Keratinocyte (primary cell): ENCODE data around the gene MBP. TPM values are rescaled to one million over a fixed set of nuclear protein-coding genes. Genes with fewer than 3 reads are reported as not detected.

Source experiments
- DNase-seq: peaks from one replicate; pipeline ENCODE4 v3.0.0-alpha.2; 2011; ENCODE audit warnings: low read depth, missing footprints, low spot score
- FAIRE-seq: peaks from 2 replicates; lab custom pipeline; 2011; peaks lifted over from hg19 to GRCh38; lab: Jason Lieb, UNC
- H2AFZ ChIP-seq: 2 replicates; pipeline ENCODE4 v1.6.0; 2012; ENCODE audit warnings: low read length, control low read depth, inconsistent platforms; ENCODE audit not compliant: control insufficient read depth
- H3K27ac ChIP-seq: 2 replicates; pipeline ENCODE4 v1.5.1; 2011; ENCODE audit warnings: low read length; ENCODE audit not compliant: control insufficient read depth, insufficient read depth
- H3K27me3 ChIP-seq: 3 replicates; pipeline ENCODE4 v1.6.0; 2011; ENCODE audit warnings: low read length; ENCODE audit not compliant: control insufficient read depth, insufficient read depth; ENCODE audit errors: extremely low read depth
- H3K36me3 ChIP-seq, 2 experiments: 2 replicates in 1 of 2; 3 replicates in 1 of 2; pipeline ENCODE4 v1.5.1; 2011; ENCODE audit warnings: low read length in 2 of 2, mild to moderate bottlenecking in 1 of 2; ENCODE audit not compliant: control insufficient read depth in 2 of 2, insufficient read depth in 2 of 2; ENCODE audit errors: extremely low read depth in 1 of 2
- H3K4me1 ChIP-seq: 3 replicates; pipeline ENCODE4 v1.5.1; 2011; ENCODE audit warnings: low read length; ENCODE audit not compliant: control insufficient read depth, insufficient read depth; ENCODE audit errors: extremely low read depth
- H3K4me2 ChIP-seq: 3 replicates; pipeline ENCODE4 v1.6.0; 2011; ENCODE audit warnings: low read depth, low read length; ENCODE audit not compliant: control insufficient read depth, insufficient read depth; ENCODE audit errors: extremely low read depth
- H3K4me3 ChIP-seq, 3 experiments: fragments of 200-600 bp in 1 of 3; sonication (generic) in 1 of 3; 2 replicates in 2 of 3; 3 replicates in 1 of 3; pipeline ENCODE4 v1.5.1; 2011 to 2016; ENCODE audit warnings: low read length in 3 of 3, mild to moderate bottlenecking in 3 of 3, control low read depth in 2 of 3, inconsistent platforms in 1 of 3, low read depth in 1 of 3, mixed read lengths in 1 of 3, mixed run types in 1 of 3, moderate library complexity in 1 of 3; ENCODE audit not compliant: control insufficient read depth in 2 of 3, insufficient read depth in 2 of 3; ENCODE audit errors: extremely low read depth in 1 of 3
- H3K79me2 ChIP-seq: 2 replicates; pipeline ENCODE4 v1.6.0; 2012; ENCODE audit warnings: low read length; ENCODE audit not compliant: control insufficient read depth, insufficient read depth
- H3K9ac ChIP-seq: 3 replicates; pipeline ENCODE4 v1.6.0; 2011; ENCODE audit warnings: low read length; ENCODE audit not compliant: control insufficient read depth, insufficient read depth; ENCODE audit errors: extremely low read depth
- H3K9me1 ChIP-seq: 3 replicates; pipeline ENCODE4 v1.6.0; 2011; ENCODE audit warnings: low read length; ENCODE audit not compliant: control insufficient read depth, insufficient read depth; ENCODE audit errors: extremely low read depth
- H3K9me3 ChIP-seq: 2 replicates; pipeline ENCODE4 v1.5.1; 2012; ENCODE audit warnings: low read depth, low read length; ENCODE audit not compliant: control insufficient read depth
- H4K20me1 ChIP-seq: 3 replicates; pipeline ENCODE4 v1.6.0; 2011; ENCODE audit warnings: low read length; ENCODE audit not compliant: control insufficient read depth, insufficient read depth; ENCODE audit errors: extremely low read depth
- CTCF ChIP-seq, 3 experiments: IDR thresholded peaks in 1 of 3; conservative IDR thresholded peaks in 1 of 3; optimal IDR thresholded peaks in 1 of 3; 2 replicates in 2 of 3; 3 replicates in 1 of 3; pipeline versions ENCODE3 to v1.5.1; 2011; ENCODE audit warnings: low read length in 3 of 3, mild to moderate bottlenecking in 3 of 3, moderate library complexity in 2 of 3, control low read depth in 1 of 3, inconsistent platforms in 1 of 3; ENCODE audit not compliant: insufficient read depth in 2 of 3; ENCODE audit errors: extremely low read depth in 1 of 3
- EZH2 ChIP-seq: IDR thresholded peaks from one replicate; pipeline ENCODE4 v1.6.1; 2012; ENCODE audit warnings: inconsistent platforms, mild to moderate bottlenecking, low read length, moderate library complexity
- dilution Hi-C: fragments of 300-500 bp; cut with MboI; formaldehyde crosslinking; loops from one replicate; pipeline ENCODE4 v1.7.0; 2020; ENCODE audit warnings: low sequenced_read_pairs; ENCODE audit not compliant: extremely low pct_ligation_motif_present
- polyA plus RNA-seq, 5 experiments: library from polyadenylated mRNA; depleted of rRNA in 3 of 5; stranded (reverse) in 3 of 5; stranded (forward) in 1 of 5; unstranded in 1 of 5; fragments of >200 nt; gene quantifications; 1 replicate in 1 of 5; 2 replicates in 3 of 5; 3 replicates in 1 of 5; pipeline versions ENCODE4 v1.2.1 to v1.2.3, GENCODE V29; 2011 to 2012; ENCODE audit warnings: missing spikeins in 2 of 5, low read depth in 1 of 5, low replicate concordance in 1 of 5

The MBP gene
- polyA plus RNA-seq, 1 donor (not counting 4 experiments of a cell fraction or from before 2014, with no cell fraction given), result 38.7 TPM

- Histone ChIP-seq H3K36me3 (peaks cover 11 to 12% of the 10 kb centered on the region in 2 experiments), H4K20me1 (no peaks in the 10 kb centered on the region), H3K4me3 (no peak overlapping the region), H3K27ac (no peak overlapping the region), H2AFZ (no peak overlapping the region), H3K27me3 (no peaks in the 10 kb centered on the region), H3K79me2 (peaks cover 28% of the 10 kb centered on the region), H3K9me3 (no peaks in the 10 kb centered on the region), H3K4me1 (peaks cover 12% of the 10 kb centered on the region), H3K4me2 (no peak overlapping the region), H3K9ac (no peak overlapping the region), H3K9me1 (no peaks in the 10 kb centered on the region)
- dilution Hi-C loops, result no loop called here
- DNase-seq (no peak), FAIRE-seq (no peak)
- no peak for TF ChIP-seq EZH2
- TF ChIP-seq CTCF (optimal IDR thresholded peaks at IDR 0.05 in 1 of 3, IDR thresholded peaks at IDR 0.05 in 1 of 3, conservative IDR thresholded peaks at IDR 0.05 in 1 of 3; ENCODE audit: extremely low read depth in 1 of 3, insufficient read depth in 2 of 3, low read length in 3 of 3), result no peak
Measured at GRCh38 chr18:77047803-77048419, 84.7 kb downstream of the MBP start.

GRCh38 chr18:77046994-77047393 lies 85.6 kb downstream of the MBP start:
- Histone ChIP-seq H3K9ac (no peak overlapping the region), H3K9me3 (no peaks in the 10 kb centered on the region), H3K27ac (no peak overlapping the region), H3K27me3 (no peaks in the 10 kb centered on the region), H3K79me2 (peaks cover 26% of the 10 kb centered on the region), H2AFZ (no peak overlapping the region), H3K4me1 (peaks cover 18% of the 10 kb centered on the region), H3K36me3 (peaks cover 11 to 12% of the 10 kb centered on the region in 2 experiments), H3K4me2 (no peak overlapping the region), H3K4me3 (no peak overlapping the region), H4K20me1 (no peaks in the 10 kb centered on the region), H3K9me1 (no peaks in the 10 kb centered on the region)
- DNase-seq (no peak), FAIRE-seq (no peak)
- TF ChIP-seq EZH2 (no peak), CTCF (optimal IDR thresholded peaks at IDR 0.05 in 1 of 3, IDR thresholded peaks at IDR 0.05 in 1 of 3, conservative IDR thresholded peaks at IDR 0.05 in 1 of 3; ENCODE audit: extremely low read depth in 1 of 3, insufficient read depth in 2 of 3, low read length in 3 of 3) (no peak)
- dilution Hi-C loops, result no loop called here
